MV-4-11 (cell line): ENCODE measurements around the gene TUNAR.

ENCODE experiments used
- DNase-seq: peaks from one replicate; lab custom pipeline; 2025; lab: John Stamatoyannopoulos, UW

The TUNAR gene

DNA sequence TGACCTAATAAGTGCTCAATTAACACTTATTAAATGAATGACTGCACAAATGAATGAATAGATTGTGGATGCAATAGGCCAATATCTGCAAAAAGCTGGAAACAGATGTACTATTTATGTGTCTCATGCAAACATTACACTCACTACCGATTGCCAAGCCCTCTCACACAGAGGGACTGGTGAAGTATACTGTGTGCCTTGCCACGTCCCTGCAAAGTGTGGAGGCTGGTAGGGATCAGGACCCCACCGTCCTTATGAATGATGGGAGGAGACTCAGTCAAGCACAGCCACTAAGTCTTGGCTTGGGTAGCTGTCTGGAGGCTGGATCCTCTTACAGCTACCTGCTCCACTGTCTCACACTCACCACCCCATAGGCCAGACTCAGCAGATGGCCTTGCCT lies 3.9 kb upstream of the TUNAR start:
- DNase-seq, result no peak

DNA sequence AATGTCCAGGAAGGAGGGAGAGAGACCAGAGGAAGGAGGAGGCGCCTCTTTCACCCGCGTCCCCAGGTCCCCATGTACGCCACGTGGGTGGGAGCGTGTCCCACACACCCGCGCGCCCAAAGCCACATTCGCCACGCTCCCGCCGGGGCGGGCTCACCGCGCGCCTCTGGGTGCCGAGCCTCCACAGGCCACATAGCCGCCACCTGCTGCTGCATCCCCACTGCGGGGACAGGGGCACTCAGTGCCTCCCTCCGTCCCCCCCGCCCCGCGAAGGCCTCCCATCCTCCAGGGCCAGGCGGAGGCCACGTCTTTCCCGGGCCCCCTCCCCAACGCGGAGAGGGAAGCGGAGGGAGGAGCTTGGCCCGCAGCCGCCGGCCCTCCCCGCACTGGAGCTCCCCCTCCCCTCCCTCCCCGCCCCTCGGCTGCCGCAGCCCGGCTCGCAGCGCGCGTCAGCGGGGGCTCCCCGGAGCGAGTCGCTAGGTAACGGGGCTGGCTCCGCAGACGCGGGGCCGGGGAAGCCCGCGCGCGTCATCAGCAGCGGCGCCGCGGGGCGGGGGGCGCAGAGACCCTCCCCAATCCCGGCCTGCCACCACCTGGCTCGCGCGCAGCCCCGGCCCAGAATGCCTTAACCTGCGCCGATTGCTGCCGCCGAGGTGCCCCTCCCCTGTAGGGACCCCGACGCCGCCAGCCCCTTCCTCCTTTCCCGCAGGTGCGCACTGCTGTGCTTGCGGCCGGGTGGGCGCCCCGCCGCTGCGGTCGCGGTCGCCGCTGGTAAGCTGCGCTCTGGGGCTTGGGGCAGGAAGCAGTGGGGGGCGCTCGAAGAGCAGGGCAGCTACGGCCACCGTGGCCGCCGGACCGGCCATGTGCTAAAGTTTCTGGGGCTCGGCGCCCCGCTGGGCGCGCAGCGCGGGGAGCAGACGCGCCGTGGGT lies 536 bp upstream of the TUNAR start:
- no peak for DNase-seq

DNA sequence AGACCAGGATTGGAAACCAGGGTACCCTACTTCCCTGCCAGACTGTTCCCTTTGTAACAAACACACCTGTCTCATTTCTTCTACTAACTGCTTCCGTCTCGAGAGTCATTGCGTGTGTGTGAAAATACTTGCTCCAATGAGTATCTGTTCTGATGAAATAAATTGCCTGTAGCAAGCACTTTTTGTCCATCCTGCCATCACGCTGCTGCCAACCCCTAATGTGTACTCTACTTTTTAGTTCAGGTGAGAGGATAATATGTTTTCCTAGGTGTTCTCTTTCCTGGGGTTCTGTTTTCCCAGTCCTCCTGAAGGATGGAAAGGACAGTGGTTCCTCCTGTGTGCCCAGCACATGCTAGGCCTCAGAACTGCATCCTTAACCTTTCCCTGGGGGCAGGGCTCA lies 1.0 kb downstream of the TUNAR start:
- no peak for DNase-seq

DNA sequence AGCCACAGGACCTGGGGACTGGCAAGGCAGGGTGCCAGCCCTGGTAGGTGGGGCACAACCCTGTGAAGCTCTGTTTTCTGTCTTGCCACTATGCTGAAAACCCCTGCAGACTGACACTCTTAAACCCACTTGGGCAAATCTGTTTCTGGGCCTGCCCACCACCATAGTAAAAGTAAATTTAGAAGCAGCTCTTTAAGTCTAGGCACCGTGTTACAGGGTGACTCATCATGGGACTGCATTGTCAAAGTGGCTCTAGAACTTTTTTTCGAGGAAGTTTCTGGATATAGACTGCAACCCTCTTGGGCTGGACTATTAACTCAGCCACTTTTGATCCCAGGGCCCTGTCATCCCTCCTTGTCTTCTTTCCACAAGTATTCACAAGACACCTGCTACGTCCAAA lies 7.7 kb downstream of the TUNAR start:
- no peak for DNase-seq

DNA sequence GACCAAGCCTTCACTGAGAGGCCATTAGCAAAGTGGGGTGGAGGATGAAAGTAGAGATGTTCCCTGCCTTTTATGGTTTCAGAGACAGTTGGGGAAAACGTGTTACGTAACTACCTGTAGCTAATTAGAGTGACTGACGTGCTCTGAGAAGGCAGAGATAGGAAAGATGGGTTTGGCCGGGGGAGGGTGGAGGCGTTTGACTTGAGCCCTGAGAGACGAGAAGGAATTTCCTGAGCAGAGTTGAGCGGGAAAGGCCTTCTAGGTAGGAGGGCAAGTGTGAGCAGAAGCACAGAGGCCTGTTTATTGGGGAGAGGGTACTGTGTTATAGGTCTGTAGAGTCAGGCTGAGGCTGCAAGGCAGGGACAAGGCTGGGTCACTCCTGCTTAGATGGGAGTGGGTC lies 8.6 kb downstream of the TUNAR start:
- no peak for DNase-seq

DNA sequence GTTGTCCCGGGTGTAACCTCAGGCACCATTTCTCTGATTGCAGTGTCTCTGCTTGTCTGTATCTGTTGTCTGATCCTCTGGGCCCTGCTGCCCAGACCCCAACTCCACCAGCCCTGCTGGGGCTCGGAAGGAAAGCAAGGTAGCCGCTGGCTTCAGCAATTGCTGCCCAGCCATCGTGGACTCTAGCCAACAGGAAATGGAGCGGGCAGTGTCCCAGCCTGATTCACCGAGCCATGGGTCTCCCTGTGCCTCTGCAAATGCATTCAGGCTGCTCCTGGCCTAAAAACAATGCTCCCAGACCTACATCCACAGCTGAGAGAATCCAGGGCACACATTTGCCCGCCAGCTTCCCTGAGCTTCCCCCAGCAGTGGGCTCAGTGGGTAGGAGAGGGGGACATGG lies 9.2 kb downstream of the TUNAR start:
- no peak for DNase-seq

DNA sequence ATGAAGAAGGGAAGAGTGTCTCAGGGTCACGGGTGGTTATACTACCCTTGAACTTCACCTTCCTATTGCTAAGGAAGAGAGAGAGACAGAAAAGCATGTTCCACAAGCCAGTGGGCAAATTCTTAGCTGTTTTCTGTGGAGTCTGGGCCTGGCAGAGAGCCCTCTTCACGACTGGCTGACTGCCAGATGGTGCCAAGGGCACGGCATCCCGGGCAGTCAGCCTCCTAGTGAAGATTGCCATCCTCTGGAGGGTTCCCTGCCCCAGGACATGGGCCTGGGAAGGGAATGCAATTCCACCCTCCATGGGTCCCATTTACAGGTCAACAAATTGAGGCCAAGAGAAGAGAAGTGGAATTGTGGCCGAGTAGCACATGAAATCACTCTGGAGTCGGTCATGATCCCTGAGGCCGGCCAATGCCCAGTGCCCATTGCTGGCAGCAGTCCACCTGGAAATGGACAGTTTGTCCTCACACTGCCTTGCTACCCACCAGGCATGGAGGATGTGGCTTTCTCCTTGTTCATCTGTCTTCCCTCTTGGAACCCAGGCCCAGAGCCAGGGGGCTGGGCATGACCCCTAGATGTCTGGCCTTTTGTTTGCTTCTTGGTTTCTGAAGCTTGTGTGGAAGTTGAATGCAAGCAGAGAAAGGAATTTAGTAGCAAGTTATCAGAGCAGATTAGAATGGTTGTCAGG lies 9.9 kb downstream of the TUNAR start:
- DNase-seq, result no peak

DNA sequence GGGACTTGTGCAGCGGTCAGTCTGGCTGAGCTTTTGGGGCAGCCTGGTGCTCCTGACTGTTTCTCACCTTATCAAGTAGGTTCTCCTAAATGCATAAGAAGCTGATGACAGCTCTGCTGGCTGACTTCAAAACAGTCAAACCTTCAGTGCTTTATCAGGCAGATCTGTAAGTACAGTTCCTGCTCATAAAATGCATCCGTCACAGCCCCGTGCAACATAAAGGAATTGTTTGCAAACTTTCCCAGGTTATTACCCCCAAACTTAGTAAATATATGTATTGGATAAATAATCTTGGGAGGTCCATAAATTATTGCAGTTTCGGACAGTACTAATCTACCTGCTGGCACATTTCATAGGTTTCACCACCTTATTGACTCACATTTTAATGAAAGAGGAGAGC lies 10.7 kb downstream of the TUNAR start:
- no peak for DNase-seq

DNA sequence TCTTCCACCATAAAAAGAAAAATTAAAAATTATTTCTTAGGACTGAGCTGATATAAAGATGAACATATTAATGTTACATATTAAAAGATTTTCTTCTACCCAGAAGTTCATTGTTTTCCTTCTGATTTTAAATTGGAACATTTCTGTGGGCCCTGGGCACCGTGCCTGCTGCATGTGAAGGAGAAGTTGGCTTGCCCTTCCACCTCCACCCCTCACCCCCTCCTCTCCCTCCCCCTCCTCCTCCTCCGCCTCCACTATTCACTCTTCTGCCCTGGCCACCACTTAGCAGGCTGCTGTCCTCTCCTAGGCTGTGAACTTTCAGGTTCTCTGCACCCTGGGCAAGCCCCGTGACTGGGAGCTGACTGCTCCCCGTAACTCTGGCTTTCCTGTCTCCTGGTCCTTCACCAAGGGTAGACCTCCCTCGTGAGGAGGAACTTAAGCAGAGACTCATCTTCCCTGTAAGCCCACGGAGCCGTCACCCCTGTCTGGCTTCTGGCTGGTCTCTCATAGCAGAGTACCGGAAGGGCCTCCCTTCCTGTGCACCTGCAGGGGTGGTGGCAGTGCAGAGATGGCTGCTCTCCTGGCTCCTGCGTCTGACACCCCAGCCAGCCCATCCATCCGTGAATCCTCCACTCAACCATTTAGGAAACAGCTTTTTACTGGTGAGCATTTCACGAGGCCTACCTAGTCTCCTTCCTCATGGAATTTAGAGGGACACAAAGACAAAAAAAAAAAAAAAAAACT lies 12.8 kb downstream of the TUNAR start:
- DNase-seq, result no peak

DNA sequence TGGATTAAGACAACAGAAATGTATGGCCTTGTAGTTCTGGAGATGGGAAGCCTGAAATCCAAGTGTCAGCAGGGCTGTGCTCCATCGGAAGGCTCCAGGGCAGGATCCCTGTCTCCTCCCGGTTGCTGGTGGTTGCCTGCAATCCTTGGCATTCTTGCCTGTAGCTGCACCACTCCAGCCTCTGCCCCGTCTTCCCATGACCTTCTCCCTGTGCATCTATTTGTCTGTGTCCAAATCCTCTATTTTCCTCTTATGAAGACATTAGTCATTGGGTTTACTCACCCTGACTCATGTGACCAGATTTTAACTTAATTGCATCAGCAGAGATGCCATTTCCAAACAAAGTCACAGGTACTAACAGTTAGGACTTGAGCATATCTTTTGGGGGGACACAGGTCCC lies 15.1 kb downstream of the TUNAR start:
- no peak for DNase-seq

DNA sequence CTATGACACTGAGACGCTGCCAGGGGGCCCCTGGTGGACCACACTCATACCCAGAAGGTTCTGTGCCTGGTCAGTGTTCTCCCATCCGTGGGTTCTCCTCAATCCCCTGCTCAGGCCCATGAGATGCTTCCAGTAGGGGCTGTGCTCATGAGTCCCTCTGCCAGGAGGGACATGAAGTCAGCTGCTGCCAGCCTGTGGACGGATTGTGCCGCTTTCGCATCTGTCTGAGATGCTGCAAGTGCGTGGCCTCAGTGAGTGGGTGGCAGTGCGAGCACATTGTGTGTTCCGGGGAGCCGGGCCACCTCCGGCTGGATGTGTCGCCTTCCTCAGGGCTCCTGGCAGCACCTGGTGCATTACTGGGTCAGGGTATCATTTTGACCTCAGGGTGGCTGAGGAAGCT lies 15.5 kb downstream of the TUNAR start:
- DNase-seq, result no peak

DNA sequence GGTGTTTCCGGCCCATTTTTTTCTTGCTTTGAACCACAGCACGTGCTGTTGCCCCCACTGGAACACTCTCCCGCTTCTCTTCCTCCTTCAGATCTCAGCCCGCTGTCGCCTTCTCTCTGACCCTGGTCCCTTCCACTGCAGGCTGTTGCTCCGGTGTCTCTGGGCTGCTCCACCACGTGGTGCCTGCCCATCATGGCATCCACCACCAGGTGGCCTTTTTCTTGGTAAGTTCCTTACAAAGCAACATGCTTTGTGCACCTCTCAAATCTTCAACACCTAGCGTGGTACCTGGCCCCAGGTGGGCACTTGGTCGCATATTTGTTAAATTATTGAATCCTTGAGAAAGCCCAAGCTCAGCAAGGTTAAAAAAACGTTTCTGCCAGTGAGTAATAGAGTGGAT lies 19.1 kb downstream of the TUNAR start:
- DNase-seq, result no peak

DNA sequence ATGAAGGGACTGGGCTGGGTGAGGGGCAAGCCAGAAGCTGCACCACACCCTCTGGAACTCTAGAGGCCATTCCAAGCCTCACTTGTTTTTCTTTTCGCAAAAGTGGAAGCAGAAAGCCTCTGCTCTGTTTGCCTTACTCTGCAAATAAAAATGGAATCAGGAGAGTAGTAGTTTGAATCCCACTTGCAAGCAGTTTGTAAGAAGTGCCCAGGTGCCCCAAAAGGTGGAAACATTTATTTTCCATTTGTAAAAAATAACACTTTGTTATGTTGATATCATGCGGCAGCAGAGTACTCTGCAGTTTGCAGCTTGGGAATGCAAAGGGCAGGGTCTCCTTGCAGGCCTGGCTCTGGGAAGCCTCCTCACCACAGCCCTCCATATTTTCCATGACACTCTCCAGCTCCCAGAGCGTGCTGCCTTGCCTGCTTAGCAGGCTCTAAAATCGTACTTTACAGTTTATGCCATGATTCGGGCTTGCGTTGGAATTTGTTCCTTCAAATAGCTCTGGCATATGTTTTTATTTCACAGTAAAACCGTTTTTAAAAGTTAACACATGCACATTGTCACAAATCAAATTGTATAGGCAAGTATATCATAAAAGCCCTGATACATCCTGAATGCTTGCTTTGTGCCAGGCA lies 20.0 kb downstream of the TUNAR start:
- DNase-seq, result no peak

DNA sequence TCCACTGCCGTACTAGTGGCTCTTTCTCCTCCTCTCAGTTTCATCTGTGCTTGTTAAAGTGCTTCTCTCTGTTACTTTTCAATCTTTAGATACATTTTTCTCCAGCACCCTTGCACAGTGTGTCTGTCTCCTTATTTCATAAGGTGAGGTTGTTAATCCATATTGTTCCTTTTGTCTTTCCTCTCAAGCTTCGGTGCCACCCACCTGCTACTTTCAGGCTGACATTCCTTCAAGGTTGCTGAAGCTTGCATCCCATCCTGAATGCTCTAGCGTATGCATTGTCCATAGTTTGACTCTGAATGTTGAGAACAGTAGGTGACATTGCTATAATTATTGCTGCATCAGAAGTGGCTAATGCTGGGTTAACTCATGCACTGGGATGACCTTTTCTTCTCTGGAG lies 20.6 kb downstream of the TUNAR start:
- DNase-seq, result no peak

DNA sequence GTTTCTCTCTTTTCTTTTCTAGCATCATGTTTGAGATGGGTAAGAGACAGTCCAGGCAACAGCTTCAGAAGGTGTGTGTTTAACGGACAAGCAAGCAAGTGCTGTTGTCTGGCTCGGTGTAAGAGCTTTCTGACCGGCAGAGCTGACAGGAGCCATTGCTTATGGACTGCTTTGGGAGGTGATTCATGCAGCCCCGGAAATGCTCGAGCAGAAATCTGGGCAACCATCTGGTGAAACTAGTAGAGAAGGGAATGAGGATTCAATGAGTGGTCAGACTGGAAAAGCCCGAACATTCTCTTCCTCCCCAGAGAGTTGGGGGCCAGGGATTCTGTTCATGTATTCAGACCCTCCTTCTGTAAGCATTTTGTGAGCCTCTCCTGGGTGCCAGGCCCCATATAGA lies 24.4 kb downstream of the TUNAR start:
- no peak for DNase-seq

DNA sequence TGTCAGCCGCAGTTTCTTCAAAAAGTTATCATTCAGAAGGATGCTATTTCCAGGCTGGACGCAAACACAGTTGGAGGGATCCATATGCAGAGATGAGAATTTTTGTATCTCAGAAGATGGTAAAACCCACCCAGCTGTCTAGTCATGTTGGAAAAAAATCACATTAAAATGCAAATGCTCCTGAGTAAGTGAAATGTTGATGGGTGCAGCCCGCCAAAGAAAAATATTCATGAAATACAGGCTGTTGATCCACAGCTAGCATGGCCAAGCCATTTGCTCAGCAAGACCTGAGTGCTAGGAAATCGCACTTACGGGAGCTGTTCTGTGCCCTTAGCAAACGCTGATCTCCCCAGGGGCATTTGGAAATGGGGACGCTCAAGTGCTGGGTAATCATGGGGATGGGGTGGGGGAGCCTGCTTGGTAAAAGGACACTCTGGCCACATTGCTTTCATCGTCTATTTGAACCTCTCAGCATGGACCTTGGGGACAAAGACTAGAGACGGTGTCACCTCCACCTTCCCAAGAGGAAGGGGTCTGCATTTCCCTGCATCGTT lies 25.7 kb downstream of the TUNAR start:
- DNase-seq, result no peak

DNA sequence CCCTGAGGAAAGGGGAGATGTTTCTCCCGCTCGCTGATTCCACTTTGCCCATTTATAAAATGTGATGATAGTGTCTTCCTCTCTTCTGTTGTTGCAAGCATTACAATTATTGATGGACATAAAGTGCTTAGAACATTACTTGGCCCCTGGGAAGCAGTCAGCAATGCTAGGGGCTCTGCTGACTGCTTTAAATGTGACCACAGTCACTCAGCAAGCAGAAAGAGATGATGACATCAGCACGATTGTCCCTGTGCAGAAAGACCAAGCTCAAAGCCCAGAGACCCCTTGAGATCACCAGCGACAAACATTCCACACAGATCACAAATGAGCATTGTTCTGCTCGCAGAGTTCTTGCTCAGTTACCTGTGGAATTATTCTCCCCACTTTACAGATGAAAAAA lies 26.5 kb downstream of the TUNAR start:
- no peak for DNase-seq

DNA sequence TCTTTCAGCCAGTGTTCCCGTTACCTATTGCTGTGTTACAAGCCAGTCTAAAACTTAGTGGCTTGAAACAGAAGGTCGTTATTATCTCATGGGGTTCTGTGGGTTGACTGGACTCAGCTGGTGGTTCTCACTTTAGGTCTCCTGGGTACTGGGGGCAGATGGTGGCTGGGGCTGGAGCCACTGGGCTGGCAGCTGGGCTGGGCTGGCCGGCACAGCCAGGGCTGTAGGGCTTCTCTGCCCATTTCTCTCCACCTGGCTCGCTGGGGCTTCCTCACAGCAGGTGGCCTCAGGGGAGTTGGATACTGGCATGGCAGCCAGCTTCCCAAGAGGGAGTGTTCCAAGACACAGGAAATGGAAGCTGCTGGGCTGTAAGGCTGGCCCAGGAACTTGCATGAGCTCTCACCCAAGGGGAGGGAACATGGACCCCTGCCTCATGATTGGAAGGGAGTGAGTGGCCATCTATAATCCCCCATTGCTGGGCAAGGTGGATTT lies 27.0 kb downstream of the TUNAR start:
- DNase-seq, result no peak

DNA sequence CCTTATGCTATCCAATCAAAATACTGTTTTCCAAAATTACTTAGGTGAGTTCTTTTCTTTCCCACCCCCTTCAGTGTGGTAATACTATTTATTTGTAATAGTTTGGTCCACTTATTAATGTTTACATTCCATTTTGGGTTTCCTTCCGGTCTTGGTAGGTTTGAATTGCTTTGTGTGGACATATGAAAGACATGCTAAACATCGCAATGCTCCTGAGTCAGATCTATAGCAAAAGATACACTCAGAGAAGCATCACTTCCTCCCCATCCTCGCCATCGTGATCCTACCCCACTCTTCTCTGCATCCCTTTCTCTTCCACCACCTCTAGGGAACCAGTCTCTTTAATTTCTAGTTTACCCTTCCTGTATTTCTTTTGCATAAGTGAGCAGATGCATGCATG lies 30.0 kb downstream of the TUNAR start:
- DNase-seq, result no peak

DNA sequence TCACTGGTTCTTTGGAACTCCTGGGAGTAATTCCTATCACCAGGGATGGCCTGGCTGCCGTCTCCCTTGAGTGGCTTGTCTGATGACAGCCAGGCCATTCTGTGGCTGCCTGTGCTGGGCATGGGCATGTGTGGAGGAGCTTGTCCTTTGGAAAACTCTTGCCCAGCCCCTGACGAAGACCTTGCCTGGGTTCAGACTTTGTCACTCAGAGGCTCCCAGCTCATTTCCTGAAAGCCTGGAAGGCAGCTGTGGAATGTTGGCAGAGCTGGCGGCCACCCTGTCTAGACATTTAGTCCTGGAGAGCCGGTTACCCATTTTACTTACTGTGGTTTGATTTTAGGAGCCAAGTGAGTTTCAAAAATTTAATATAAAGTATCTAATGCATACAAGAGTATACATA lies 34.0 kb downstream of the TUNAR start:
- no peak for DNase-seq

DNA sequence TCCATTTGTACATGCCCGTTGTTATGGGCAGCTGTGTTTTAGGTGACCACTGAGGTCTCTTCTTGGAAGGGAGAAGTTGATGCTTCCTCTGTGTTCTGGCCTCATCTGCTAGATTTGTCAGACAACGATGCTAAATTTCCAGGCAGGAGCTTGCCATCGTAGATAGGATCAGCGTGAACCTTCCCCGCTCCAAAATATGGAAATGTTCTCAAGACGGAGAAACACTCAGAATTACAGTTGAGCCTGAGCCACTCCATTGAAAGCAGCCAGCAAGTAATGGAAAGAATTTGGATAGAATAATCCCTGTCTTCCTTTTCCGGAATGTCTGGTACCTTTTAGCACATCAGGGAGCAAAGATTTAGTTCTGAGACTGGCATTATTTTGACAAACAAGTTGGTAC lies 34.8 kb downstream of the TUNAR start:
- DNase-seq, result no peak

DNA sequence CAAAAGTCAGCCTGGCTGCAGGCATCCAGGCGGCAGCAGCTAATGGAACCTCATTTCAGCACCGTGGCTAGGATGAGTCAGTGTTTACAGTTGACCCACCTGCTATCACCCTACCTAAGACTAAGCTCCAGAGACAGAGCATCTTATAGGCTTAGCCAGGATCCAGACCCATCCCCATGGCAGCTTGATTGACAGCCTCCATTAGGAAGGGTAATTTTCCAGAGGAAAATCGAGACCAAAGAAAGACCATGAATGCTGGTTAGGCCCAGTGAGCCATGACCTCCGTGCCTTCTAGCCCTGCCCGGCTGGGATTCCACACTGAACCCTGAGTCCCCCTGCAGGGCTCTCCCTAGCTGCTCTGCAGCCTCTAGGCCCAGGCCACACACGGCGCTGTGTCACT lies 38.7 kb downstream of the TUNAR start:
- DNase-seq, result no peak
